ENCODE measurements around the gene FCGR2B.
"Not testable (repeated sequence)": the region's sequence is repeated elsewhere in the genome, so short reads cannot be mapped to it uniquely, and the experiment has no call there.

FCGR2B gene

DNA sequence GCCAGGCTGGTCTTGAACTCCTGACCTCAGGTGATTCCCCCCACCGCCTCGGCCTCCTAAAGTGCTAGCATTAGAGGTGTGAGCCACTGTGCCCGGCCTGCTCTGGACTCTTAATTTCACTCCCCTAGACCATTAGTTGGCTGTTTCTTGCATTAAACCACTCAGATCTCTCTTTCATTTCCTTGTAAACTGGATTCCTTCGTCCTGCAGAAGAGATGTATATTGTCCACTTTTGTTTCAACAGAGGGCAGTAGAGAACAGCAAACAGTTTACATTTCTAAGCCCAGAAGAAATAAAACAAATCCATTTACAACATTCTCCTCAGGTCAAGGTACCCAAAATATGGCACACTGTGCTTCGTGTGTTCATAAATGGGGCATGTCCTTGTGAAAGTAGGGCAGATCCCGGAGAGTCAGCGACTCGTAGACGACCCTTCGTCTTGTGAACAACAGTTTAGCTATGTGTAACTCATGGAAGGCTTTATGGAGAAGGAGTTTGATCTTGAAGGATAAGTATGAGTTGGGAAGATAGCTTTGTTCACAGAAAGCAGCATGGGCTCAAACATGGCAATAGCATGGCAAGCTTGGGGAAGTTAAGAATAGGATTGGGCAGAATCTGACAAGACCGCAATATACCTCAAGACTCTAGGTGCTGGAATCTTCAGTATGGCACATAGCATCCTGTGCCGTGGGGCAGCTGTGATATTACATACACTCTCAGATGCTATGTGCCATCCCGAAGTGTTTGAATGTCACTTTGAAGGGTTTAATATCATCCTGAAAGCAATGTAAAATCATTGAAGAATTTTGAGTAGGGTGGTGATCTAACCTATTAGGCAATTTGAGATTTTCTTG, 15.2 kb upstream of the FCGR2B start:
- peak; percentile 4 for DNase-seq

DNA sequence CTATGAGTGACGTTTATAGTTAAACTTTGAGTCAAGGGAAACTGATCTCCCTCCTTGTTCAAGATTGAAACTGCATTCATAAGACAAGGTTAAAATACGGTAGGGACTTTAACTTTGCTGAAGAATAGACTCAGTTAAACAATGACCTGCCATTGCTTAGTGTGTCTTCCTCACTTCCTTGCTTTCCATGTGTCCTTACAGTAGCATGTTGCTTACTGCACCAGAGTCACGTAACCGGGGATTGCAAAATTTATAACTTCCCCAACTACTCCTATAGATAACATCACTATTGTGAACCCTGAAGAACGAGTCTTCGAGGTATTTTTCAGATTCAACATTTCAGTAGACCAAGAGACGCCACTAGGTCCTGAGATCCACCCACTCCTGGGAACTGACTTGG, 9.4 kb upstream of the FCGR2B start:
- DNase-seq: not testable (repeated sequence)

DNA sequence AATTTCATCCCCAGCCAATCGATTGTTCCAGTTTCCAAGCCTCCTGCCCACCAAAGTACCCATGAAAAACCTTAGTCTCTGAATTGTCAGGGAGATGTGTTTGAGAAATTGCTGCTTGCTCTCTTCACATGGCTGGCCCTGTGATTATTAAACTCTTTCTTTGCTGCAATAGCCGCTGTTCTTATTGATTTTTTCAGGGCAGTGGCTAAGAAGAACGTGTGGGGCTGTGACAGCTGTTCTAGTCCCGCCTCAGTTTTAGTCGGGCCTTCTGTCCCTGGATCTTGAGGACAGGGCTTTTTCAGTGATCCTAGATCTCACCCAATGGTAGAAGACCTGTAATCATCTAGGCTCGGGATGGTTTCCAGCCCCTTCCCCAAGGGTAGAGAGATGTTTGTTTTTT, 9.0 kb upstream of the FCGR2B start:
- not testable (repeated sequence) for DNase-seq

DNA sequence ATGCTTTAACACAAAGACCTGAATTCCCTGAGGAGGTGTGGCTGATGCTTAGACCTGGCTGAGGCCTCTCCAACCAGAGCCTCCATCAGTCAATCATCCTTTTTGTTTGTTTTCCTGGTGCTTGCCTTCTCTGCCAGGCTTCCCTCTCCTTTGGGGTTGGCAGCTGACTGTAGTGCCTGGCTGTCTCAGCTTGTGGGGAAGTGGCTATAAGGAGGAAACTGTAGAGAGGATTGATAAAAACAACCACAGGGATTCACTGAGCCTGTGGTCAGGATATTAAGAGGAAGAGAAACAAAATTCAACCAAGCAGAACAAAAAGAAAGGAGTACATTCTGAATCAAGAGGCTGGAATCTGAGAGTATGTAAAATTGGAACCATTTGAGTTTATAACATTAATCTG, 4.4 kb upstream of the FCGR2B start:
- not testable (repeated sequence) for DNase-seq

DNA sequence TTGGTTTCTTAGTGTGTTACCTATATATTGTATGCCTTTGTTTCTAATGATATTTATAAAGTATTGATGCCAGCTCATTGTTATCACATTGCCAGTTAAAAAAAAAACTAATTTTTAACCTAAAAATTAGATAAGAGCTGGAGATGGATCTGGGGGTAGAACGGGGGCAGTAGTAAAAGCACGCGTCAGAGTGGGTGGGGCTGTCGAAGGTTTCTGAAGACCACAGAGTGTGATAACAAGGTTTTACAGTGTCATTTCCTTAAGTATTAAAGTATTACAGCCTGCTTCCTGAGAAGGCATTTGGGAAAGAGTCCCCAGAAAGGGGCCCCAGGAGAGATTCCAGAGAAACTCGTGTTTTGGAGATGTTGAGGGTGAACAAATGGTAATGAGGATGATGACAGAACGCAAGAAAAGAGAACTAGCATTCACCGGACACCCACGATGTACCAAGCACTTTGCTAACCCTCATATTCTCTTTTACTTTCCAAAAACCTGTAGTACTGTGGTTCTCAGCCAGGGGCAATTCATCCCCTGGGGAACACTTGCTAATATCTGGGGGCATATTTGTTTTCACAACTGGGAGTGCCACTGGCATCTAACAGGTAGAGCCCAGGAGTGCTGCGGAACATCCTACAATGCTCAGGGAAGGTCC, 1.2 kb upstream of the FCGR2B start:
- DNase-seq: not testable (repeated sequence)

DNA sequence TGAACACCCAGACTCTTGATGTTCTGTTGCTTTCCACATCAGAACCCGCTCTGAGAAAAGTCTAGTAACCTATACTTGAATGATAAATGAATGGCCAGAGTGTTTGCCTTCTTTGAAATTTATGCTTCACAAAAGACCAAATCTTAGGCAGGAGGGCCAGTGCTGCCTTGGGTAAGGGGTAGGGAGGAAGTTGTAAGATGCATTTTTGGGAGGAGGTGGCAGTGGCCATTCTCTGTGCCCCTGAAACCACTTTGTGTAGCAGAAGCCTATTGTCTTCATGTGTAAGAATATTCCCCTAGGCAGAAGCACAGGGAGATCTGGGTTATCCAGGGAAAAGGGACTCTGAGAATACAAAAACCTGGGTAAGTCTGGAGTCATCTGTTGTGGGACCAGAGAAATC, 626 bp downstream of the FCGR2B start:
- not testable (repeated sequence) for DNase-seq

DNA sequence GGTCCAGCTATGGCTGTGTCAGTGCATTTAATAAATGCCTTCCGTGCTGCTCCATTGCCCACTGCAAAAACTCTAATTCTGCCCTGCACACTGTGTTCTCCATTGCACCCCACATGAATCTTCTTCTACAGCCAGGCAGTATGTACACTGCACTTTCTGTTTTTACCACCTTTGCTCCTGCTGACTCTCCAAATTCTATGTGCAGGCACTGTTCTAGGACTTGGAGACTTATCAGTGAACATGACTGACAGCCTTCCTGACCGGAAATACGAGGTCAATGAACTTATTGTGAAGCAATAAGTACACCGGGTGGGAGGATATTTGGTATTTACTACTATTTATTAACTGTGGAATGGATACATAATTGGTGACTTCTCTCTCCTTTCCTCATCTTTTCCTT, 1.7 kb downstream of the FCGR2B start:
- not testable (repeated sequence) for DNase-seq

DNA sequence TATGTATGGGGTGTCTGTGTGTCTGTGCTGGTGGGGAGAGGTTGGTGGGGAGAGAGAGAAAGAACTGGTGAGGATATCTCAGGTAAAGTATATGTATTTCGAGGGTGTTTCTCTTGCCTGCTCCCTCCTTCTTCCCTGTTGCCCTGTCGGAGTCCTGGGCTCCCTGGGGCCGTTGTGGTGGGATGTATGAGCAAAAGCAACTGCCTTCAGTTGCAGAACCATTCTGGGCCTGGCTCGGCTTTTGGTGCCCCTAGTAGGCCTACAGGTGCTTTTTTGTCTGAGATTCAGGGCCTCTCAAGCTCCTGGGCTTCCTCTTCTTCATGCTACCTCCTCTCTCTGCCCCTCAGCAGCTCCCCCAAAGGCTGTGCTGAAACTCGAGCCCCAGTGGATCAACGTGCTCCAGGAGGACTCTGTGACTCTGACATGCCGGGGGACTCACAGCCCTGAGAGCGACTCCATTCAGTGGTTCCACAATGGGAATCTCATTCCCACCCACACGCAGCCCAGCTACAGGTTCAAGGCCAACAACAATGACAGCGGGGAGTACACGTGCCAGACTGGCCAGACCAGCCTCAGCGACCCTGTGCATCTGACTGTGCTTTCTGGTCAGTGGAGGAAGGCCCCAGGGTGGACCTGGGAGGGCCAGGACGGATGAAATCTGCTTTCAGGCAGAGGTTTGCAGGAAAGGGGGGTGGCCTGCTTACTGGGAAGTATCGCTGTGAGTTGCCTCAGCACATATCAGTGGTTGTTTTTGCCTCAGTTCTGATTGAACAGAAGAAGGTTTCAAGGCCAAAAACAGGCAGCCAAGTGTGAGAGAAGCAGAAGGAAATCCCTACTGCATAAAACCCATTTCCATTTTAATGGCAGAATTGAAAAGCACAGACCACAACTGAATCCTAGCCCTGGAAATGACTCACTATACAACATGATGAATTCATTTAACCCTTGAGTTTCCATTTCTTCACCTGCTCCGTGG, 8.4 kb downstream of the FCGR2B start:
- not testable (repeated sequence) for DNase-seq

DNA sequence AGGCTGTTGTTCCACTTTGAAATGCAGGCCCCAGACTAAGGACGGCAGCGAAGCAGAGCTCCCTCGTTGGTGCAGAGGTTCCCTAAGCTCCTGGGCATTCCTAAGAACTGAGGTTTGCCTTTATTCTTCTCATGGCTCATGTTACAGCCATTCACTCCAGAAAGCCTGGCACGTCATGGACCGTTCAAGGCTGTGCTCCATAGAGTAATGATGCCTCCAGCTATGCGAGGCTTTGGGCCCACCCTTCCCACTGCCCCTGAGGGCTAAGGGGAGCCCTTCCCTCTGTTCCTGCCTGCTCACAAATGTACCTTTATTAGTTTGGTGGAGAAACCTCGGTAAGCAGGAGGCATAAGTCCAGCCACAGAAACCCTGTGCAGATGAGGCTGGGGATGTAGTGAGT, 10.5 kb downstream of the FCGR2B start:
- DNase-seq: not testable (repeated sequence)

DNA sequence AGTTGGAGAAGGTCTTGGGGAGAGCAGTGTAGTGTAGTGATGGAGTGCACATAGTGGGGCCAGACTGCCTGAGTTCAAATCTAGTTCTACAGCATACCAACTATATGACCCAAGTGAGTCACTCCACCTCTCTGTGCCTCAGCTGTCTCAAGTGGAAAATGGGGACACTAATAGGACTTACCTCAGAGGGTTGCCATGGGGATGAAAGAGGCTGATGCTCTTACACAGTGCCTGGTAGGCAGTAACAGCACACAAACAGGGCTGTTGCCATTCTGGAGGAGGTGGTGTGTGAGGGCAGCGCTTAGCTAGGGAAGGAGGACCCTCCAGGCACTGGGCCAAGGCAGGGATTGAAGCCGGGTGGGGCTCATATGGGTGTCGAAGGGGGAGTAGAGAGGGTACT, 11.5 kb downstream of the FCGR2B start:
- not testable (repeated sequence) for DNase-seq

DNA sequence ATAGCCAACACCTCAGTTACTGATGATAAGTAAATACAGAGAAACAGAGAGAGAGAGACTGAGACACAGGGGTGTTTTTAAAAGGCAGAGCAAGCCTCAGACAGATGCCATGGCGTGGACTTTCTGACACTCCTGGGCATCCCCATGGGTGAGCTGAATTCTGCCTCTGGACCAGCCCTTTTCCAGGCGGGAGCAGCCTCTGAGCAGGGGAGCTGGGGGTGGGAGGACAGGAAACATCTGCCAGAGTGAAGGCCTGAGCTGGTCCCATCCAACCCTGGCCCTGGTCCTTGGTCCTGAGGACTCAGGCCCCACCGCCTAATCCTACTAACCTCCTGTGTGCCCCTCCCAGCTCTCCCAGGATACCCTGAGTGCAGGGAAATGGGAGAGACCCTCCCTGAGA, 12.0 kb downstream of the FCGR2B start:
- not testable (repeated sequence) for DNase-seq

DNA sequence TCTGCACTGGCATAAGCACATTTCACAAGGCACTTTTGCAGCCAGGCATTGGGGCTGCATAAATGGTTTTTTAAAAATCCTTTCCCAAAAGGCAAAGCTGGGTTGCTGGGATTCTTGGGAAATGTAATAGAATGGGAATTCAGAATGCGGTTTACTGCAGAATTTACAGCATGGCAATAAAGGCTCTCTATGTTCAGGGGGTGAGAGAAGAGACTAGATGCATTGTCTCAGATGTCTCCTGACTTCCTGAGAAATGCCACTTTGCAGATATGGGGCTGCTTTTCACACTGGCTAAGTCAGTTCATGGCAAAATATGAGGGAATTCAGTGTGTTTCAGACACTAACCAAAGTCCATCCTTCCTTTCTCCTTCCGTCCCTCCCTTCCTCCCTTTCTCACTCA, 13.5 kb downstream of the FCGR2B start:
- DNase-seq: no peak

DNA sequence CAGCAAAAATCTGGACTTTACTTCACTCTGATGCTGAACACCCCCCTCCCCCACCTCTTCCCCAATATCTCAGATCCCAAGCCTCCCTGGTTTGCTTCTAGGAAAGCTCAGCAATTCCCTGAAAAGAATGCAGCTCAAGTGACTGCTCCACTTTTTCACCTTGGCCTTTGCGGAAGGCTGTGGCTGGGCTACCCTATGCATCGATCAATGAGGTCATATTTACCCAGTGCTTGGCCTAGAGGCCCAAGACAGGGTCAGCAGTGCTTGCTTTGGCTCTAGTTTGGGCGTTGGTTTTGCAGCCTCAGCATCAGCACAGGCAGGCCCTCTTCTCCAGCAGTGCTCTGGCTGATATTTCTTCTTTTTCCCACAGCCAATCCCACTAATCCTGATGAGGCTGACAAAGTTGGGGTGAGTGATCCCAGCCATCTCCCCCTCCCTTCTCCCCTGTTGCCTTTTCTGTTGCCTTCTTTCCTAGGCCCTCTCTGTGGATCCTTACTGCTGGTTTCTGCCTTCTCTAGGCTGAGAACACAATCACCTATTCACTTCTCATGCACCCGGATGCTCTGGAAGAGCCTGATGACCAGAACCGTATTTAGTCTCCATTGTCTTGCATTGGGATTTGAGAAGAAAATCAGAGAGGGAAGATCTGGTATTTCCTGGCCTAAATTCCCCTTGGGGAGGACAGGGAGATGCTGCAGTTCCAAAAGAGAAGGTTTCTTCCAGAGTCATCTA, 14.2 kb downstream of the FCGR2B start:
- DNase-seq: no peak

DNA sequence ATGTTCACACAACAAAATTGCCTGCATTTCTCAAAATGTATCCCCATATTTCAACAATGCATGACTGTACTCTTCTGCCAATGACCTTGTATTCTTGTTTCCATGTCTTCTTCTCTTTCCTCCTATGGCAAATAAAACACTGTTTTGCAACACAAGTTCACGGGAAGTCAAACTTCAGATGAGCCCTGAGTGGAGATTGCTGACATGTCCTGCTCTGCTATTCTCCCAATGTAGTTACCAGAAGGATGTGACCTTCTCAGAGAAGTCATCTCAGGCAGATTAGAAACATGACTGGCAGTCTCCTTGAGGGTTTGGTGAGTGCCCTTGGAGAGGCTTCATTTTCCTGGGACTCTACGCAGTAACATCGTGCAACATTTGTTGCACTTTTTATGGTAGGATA, 15.6 kb downstream of the FCGR2B start:
- DNase-seq: no peak

DNA sequence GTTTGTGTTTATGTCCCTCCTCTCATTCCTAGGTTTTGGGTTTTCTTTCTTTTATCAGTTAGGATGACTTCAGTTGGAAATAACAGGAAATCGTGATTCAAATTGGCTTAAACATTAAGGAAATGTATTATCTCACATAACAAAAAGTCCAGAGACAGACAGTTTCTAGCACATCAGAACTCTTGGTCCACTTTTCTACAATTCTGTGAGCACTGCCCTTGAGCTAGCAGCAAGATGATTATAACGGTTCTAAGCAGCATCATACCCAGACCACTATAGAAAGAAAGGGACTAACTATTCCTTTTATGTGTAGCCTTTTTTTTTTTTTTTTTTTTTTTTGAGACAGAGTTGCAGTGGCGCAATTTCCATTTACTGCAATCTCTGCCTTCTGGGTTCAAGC, 18.9 kb downstream of the FCGR2B start:
- DNase-seq: no peak

DNA sequence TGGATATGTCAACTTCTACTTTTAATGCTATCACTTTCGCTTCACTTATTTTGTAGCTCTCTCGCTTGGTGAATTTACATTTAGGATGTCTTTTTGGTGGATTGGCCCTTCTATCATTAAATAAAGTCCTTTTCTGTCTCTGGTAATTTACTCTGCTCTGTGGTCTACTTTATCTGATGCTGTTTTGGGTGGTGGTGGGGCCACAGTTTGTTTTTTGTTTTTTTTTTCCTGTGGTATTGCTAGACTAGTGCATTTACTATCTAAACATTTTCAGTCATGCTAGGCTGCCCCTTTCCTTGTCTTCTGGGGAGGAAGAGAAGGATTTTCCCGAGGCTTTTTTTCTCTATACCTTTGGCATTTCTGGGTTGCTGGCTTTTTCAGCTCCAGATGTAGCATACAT, 26.0 kb downstream of the FCGR2B start:
- DNase-seq: no peak

DNA sequence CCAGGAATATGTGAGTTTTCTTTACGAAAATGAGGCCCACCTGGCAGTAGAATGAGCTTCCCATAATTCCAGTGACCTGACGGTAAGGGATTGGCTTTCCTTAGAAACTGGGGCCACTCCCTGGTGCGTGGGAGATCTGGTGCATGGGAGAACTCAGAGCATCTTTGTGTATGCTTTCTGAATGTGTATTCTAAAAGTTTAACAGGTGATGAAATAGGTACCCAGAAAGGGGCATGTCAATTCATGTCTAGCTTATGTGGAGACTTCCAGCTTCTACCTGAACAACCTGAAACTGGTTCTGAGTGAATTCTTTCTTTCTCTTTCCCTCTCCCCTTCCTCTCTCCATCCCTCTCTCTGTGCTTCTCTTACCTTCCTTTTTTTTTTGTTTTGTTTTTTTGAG, 28.9 kb downstream of the FCGR2B start:
- no peak for DNase-seq

DNA sequence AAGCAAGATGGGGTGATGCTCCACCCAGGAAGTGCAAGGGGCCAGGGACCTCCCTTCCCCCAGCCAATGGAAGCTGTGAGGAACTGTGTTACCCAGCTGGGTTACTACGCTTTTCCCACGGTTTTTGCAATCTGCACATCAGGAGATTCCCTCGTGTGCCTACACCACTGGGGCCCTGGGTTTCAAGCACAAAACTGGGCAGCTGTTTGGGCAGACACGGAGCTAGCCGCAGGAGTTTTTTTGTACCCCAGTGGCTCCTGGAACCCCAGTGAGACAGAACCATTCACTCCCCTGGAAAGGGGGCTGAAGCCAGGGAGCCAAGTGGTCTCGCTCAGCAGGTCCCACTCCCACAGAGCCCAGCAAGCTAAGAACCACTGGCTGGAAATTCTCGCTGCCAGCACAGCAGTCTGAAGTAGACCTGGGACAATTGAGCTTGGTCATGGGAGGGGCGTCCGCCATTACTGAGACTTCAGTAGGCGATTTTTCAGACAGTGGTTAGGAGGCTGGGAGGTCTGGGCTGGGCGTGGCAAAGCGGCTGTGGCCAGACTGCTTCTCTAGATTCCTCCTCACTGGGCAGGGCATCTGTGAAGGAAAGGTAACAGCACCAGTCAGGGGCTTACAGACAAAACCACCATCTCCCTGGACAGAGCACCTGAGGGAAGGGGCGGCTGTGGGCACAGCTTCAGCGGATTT, 30.2 kb downstream of the FCGR2B start:
- not testable (repeated sequence) for DNase-seq

DNA sequence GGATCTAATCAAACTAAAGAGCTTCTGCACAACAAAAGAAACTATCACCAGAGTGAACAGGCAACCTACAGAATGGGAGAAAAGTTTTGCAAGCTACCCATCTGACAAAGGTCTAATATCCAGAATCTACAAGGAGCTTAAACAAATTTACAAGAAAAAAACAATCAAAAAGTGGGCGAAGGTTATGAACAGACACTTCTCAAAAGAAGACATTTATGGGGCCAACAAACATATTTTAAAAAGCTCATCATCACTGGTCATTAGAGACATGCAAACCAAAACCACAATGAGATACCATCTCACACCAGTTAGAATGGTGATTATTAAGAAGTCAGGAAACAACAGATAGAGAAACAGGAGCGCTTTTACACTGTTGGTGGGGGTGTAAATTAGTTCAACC, 35.4 kb downstream of the FCGR2B start:
- not testable (repeated sequence) for DNase-seq

DNA sequence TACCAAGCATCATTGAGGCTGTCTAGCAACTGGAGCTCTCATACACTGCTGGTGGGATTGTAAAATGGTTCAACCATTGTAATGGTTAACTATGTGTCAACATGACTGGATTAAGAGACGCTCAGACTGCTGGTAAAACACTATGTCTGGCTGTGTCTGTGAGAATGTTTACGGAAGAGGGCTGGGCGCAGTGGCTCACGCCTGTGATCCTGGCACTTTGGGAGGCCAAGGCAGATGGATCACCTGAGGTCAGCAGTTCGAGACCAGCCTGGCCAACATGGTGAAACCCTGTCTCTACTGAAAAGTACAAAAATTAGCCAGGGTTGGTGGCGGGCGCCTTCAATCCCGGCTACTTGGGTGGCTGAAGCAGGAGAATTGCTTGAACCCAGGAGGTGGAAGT, 39.3 kb downstream of the FCGR2B start:
- peak; percentile 61 for DNase-seq

DNA sequence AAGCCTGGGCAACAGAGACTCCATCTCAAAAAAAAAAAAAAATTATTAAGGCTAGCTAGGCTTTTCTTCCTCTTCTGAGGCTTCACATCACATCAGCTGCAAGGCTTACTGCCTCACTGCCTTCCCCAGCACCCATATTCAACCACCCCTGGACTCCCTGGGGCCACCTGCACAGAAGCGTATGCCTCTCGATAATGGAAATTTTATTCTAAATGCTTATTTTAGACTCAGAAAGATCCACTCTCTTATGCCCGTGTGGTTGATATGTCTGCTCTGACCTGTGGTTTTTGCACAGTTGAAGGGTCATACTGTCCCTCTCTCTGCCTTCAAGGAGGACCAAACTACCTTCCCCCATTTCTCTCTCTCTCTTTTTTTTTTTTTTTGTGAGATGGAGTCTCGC, 42.6 kb downstream of the FCGR2B start:
- DNase-seq: no peak

DNA sequence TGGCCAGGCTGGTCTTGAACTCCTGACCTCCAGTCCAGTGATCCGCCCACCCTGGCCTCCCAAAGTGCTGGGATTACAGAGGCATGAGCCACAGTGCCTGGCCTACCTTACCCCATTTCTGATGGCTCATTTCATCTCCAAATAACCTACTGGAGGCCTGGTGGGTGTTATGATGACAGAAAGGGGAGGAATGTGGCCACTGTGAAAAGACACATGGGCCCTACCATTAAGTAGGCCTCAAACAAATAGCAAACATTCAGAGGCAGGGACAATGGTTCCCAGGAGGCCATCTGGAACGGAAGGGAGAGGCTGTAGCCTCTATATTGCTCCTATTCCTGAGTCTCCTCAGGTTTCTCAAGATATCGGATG, 43.2 kb downstream of the FCGR2B start:
- no peak for DNase-seq

Measured in kidney glomerular epithelial cell (primary cell).